ENCODE results near the gene PLEKHH2. TPM values are rescaled to one million over a fixed set of nuclear protein-coding genes. Genes with fewer than 3 reads are reported as not detected.
A peak's percentile ranks its signal among the peaks of the same experiment; 100 is the strongest.

PLEKHH2 gene
- total and polyA plus RNA-seq, 2 experiments from 2014 or later, result 5.4 to 6.7 TPM

- H3K4me1 ChIP-seq (ENCODE audit: insufficient read depth), result no peaks in the 10 kb centered on the region
- H3K9me2 ChIP-seq (ENCODE audit: insufficient read depth), result 0 out of 2 replicates have a peak, but pooled peaks cover 4% of the 10 kb centered on the region
- H3K4me2 ChIP-seq, result no peak overlapping the region
- TF ChIP-seq EZH2 (IDR thresholded peaks at IDR 0.05; ENCODE audit: low read depth, unreplicated experiment) (no peak), STAT1 (IDR thresholded peaks at IDR 0.05; ENCODE audit: unreplicated experiment) (no peak), ZNF462 (CRISPR knock-in tag; IDR thresholded peaks at IDR 0.05) (no peak), ETS1 (IDR thresholded peaks at IDR 0.05) (no peak), CREB1 (CRISPR knock-in tag; IDR thresholded peaks at IDR 0.05; ENCODE audit: low read depth) (no peak)
- peaks cover 3% of the 10 kb centered on the region; the same call in 2 of the 3 replicates for H3K36me3 Mint-ChIP-seq (ENCODE audit: low read depth)
- no peak overlapping the region for H3K4me3 ChIP-seq
- H3F3A ChIP-seq (replicated peaks; ENCODE audit: low read depth), result no peaks in the 10 kb centered on the region
- peak; percentile 39; the same call in 2 of the 3 replicates for ATAC-seq
- no peak overlapping the region; the same call in 1 of the 2 replicates for H3K27ac Mint-ChIP-seq
- no peak overlapping the region for H3K27ac ChIP-seq (ENCODE audit: low read depth)
- H3K79me2 ChIP-seq (replicated peaks; ENCODE audit: insufficient read depth), result no peaks in the 10 kb centered on the region
- H3K27me3 ChIP-seq (ENCODE audit: insufficient read depth), result no peaks in the 10 kb centered on the region
- H2AFZ ChIP-seq, result no peak overlapping the region
- no peaks in the 10 kb centered on the region for H3K36me3 ChIP-seq (ENCODE audit: insufficient read depth)
- no peak overlapping the region for H3K4me3 Mint-ChIP-seq
- peaks cover 16% of the 10 kb centered on the region for H3K4me1 Mint-ChIP-seq
- peak; percentile 28 for DNase-seq (ENCODE audit: low spot score)
- H3K9me3 Mint-ChIP-seq, result no peaks in the 10 kb centered on the region
- H4K20me1 ChIP-seq (replicated peaks; ENCODE audit: insufficient read depth), result no peaks in the 10 kb centered on the region
- peaks cover 4% of the 10 kb centered on the region for H3K27me3 Mint-ChIP-seq (ENCODE audit: insufficient read depth, low read depth, poor library complexity)
Observed at GRCh38 chr2:43754180-43754579, 117.1 kb downstream of the PLEKHH2 start.
